Thoracic aorta (tissue), 2 donors: ENCODE data around the gene SLC44A2. TPM values are rescaled to one million over a fixed set of nuclear protein-coding genes. Genes with fewer than 3 reads are reported as not detected.

Source experiments
- ATAC-seq: fragments of 150-250 bp; one replicate; pipeline ENCODE4 v1.8.0; 2017; ENCODE audit warnings: low read depth; ENCODE audit not compliant: insufficient number of reproducible peaks, low FRiP score
- DNase-seq: peaks from one replicate; pipeline ENCODE4 v3.0.0-alpha.2; 2020; ENCODE audit warnings: low spot score
- H3K27ac ChIP-seq, 2 donors: fragments of 200-600 bp; sonication (generic); 1 replicate in 1 of 2; 2 replicates in 1 of 2; pipeline ENCODE4 v1.5.1; 2016; ENCODE audit warnings: mild to moderate bottlenecking in 2 of 2, moderate library complexity in 2 of 2
- H3K27me3 ChIP-seq: fragments of 200-600 bp; sonication (generic); replicated peaks from 2 replicates; pipeline ENCODE4 v1.6.0; 2016; ENCODE audit warnings: mild to moderate bottlenecking; ENCODE audit not compliant: insufficient read depth
- H3K36me3 ChIP-seq: fragments of 200-600 bp; sonication (generic); one replicate; pipeline ENCODE4 v1.5.1; 2016
- H3K4me1 ChIP-seq, 2 donors: fragments of 200-600 bp; sonication (generic); 1 replicate in 1 of 2; 2 replicates in 1 of 2; pipeline versions ENCODE4 v1.5.1 to v1.6.0; 2016; ENCODE audit warnings: low read depth in 2 of 2, mild to moderate bottlenecking in 1 of 2; ENCODE audit not compliant: control insufficient read depth in 1 of 2
- H3K4me3 ChIP-seq: fragments of 200-600 bp; sonication (generic); 2 replicates; pipeline ENCODE4 v1.5.1; 2016; ENCODE audit warnings: mild to moderate bottlenecking
- H3K9me3 ChIP-seq: fragments of 200-600 bp; sonication (generic); 2 replicates; pipeline ENCODE4 v1.5.1; 2016
- total RNA-seq, 2 donors: library from RNA; depleted of rRNA; stranded (reverse); fragments of >200 nt; gene quantifications; one replicate each; pipeline versions ENCODE4 v1.1.0 to v1.2.3, GENCODE V29; 2016
- TF ChIP-seq, protein P1 (sequence below): fragments of 200-600 bp; sonication (generic); IDR thresholded peaks from one replicate; pipeline ENCODE4 v1.5.1; 2019; ENCODE audit warnings: antibody characterized with exemption

The SLC44A2 gene
- total RNA-seq, 2 donors from 2014 or later: 105 to 748 TPM

DNA sequence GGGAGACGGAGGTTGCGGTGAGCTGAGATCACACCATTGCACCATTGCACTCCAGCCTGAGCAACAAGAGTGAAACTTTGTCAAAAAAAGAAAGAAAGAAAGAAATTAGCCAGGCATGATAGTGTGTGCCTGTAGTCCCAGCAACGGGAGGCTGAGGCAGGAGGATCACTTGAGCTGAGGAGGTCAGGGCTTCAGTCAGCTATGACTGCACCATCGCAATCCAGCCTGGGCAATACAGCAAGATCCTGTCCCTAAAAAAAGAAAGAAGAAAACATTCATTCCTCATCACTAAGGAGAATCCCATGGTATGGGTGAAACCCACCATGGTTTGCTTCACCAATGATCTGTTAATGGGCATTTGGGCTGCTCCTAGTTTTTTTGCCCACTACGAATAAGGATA is 25.2 kb upstream of the SLC44A2 start:
- no peak overlapping the region for H3K27ac ChIP-seq
- DNase-seq (no peak), ATAC-seq (no peak)
- peaks cover 12 to 21% of the 10 kb centered on the region in 2 donors for H3K4me1 ChIP-seq
- H3K27me3 ChIP-seq: no peaks in the 10 kb centered on the region
- no peak overlapping the region for H3K4me3 ChIP-seq
- TF ChIP-seq, protein P1, sequence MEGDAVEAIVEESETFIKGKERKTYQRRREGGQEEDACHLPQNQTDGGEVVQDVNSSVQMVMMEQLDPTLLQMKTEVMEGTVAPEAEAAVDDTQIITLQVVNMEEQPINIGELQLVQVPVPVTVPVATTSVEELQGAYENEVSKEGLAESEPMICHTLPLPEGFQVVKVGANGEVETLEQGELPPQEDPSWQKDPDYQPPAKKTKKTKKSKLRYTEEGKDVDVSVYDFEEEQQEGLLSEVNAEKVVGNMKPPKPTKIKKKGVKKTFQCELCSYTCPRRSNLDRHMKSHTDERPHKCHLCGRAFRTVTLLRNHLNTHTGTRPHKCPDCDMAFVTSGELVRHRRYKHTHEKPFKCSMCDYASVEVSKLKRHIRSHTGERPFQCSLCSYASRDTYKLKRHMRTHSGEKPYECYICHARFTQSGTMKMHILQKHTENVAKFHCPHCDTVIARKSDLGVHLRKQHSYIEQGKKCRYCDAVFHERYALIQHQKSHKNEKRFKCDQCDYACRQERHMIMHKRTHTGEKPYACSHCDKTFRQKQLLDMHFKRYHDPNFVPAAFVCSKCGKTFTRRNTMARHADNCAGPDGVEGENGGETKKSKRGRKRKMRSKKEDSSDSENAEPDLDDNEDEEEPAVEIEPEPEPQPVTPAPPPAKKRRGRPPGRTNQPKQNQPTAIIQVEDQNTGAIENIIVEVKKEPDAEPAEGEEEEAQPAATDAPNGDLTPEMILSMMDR: no peak
- H3K36me3 ChIP-seq: no peaks in the 10 kb centered on the region
- H3K9me3 ChIP-seq: no peaks in the 10 kb centered on the region

DNA sequence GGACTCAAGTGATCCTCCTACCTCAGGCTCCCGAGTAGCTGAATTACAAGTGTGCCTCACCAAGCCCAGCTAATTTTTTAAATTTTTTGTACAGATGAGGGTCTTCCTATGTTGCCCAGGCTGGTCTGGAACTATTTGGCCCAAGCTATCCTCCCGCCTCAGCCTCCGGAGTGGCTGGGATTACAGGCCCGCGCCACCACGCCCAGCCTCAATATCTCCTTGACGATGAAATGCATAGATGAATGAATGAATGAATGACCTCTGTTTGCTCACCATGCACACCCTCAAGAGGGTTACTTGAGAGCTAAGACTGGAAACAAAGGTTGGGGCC is 23.4 kb upstream of the SLC44A2 start:
- Histone ChIP-seq H3K27me3 (no peaks in the 10 kb centered on the region), H3K36me3 (no peaks in the 10 kb centered on the region), H3K9me3 (no peaks in the 10 kb centered on the region), H3K27ac (no peak overlapping the region), H3K4me1 (peaks cover 16 to 22% of the 10 kb centered on the region in 2 donors), H3K4me3 (peak overlapping the region; percentile 93)
- ATAC-seq: no peak
- no peak for DNase-seq
- TF ChIP-seq, protein P1: no peak

DNA sequence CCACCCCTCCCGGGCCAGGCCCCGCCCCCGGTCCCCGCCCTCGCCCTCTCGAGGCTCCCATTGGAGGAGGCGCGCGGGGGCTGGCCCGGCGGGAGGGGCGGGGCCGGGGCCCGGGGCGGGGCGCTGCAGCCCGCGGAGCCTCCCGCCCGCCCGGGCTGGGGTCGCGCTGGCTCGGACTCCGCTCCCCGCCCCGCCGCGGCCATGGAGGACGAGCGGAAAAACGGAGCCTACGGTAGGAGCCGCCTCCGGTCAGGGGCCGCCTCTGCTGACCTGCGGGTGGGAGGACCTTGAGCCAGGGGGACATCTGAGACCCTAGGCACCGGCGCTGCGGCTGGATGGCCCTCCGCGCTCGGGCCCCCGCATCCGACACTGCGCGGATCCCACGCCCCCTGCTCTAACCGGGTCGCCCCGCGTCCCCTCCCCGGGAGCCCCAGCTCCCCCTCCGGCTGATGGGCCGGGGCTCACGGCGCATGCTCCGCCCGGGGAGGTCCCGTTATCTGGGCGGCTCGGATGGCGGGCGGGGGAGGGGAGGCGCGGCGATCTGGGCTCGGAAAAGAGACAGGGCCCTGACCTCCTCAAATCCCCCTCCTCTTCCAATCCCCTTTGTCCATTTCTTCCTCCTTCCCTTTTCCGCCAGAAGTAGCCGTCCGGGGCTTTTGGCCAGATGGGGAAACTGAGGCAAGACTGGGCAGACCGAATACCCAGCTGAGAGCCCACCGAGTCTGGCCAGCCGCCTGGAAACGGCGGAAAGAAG is 22.8 kb upstream of the SLC44A2 start:
- peaks cover 16 to 22% of the 10 kb centered on the region in 2 donors for H3K4me1 ChIP-seq
- H3K4me3 ChIP-seq: peak overlapping the region; percentile 93
- TF ChIP-seq, protein P1: no peak
- H3K36me3 ChIP-seq: no peaks in the 10 kb centered on the region
- H3K27me3 ChIP-seq: no peaks in the 10 kb centered on the region
- DNase-seq (peak; percentile 28), ATAC-seq (peak; percentile 80)
- no peaks in the 10 kb centered on the region for H3K9me3 ChIP-seq
- peak overlapping the region; percentile 97 to 98 for H3K27ac ChIP-seq

DNA sequence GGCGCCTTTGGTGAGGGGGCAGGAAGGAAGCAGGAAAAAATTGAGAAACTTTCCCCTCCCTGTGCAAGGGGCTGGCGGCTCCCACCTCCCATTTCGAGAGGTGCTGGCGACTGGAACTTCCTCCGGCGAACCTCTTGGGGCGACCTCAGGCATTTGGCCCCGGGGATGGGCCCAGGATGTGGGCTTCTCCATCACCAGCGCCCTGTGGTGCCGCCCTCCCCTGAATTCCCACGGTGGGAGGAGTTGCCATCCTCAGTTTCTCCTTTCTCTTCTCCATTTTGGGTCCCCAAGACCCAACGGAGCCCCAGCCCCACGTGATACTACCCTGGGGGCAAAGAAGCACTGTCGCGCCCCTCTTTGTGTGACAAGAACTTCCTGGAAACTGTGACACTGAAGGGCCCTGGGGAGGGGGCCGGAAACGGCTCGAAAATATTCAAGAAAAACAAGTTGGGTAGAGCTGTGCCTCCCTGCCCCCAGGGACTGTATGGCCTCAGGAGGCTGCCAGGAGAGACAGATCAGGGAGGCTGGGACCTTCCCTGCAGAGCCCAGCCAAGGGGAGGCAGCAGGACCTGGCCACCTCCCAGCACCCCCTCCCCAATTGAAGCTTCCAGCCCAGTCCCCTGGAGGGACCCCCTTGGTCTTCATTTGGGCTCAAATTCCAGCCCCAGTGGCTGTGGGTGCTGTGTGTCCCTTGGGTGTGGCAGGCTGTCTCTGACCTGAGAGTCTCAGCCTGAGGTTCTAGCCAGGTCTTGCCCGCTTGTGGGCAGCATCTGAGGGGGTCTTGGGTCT is 22.1 kb upstream of the SLC44A2 start:
- Histone ChIP-seq H3K9me3 (no peaks in the 10 kb centered on the region), H3K4me3 (peak overlapping the region; percentile 93), H3K4me1 (peaks cover 16 to 22% of the 10 kb centered on the region in 2 donors), H3K36me3 (no peaks in the 10 kb centered on the region), H3K27ac (peak overlapping the region; percentile 97 to 98), H3K27me3 (no peaks in the 10 kb centered on the region)
- TF ChIP-seq, protein P1: no peak
- no peak for ATAC-seq
- DNase-seq: no peak

DNA sequence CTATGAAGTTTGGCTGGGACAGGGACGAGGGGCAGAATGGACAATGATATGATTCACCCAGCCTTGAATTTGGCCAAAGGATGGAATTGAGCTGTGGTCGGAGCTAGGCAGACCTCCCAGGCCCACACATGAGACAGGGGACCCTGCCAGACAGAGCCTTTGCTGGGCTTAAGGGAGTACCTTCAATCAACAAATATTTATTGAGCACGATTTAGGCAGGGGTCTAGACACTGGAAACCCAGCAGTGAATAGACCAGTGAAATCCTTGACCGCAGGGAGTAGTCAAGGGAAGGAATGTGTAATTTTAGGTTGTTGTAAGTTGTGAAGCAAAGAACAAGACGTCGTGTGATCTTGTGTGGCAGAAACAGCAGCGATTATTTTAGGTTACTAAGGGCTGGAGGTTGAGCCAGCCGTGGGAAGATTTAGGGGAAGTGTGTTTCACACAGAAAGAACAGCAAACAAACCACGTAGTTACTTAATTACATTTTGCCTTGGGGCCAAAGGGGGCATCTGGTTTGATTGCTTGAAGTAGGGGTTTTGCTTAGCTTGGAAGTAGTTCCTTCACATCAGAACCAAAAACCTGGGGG is 21.4 kb upstream of the SLC44A2 start:
- no peaks in the 10 kb centered on the region for H3K27me3 ChIP-seq
- peak overlapping the region; percentile 93 for H3K4me3 ChIP-seq
- H3K9me3 ChIP-seq: no peaks in the 10 kb centered on the region
- ATAC-seq: no peak
- peak overlapping the region; percentile 97 to 98 for H3K27ac ChIP-seq
- H3K4me1 ChIP-seq: peaks cover 16 to 26% of the 10 kb centered on the region in 2 donors
- DNase-seq: no peak
- H3K36me3 ChIP-seq: no peaks in the 10 kb centered on the region
- TF ChIP-seq, protein P1: no peak
